GM19328 (cell line): Measurements from ENCODE around the gene ZIK1.
A peak's percentile ranks its signal among the peaks of the same experiment; 100 is the strongest.

ENCODE experiments used
- ATAC-seq: cut with Tn5 transposase; IDR thresholded peaks from one replicate; pipeline ENCODE4 v1.9.1; 2021; ENCODE audit warnings: mild to moderate bottlenecking, moderate library complexity; ENCODE audit not compliant: unreplicated experiment

Gene ZIK1

GRCh38 chr19:57583521-57584416 is at the start of gene ZIK1:
Gene ZIK1 (plus strand): TSS chr19:57584145. CDS start chr19:57584357, 212 bp downstream.
- peak; percentile 79 for ATAC-seq

DNA sequence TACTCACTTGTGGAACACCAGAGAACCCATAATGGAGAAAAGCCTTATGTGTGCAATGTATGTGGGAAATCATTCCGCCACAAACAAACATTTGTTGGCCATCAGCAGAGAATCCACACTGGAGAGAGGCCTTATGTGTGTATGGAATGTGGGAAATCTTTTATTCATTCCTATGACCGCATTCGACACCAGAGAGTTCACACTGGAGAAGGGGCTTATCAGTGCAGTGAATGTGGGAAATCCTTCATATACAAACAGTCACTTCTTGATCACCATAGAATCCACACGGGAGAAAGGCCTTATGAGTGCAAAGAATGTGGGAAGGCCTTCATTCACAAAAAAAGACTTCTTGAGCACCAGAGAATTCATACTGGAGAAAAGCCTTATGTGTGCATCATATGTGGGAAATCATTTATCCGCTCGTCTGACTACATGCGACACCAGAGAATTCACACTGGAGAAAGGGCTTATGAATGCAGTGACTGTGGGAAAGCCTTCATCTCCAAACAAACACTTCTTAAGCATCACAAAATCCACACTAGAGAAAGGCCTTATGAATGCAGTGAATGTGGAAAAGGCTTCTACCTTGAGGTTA is 45.9 kb upstream of the ZIK1 start:
- no peak for ATAC-seq

DNA sequence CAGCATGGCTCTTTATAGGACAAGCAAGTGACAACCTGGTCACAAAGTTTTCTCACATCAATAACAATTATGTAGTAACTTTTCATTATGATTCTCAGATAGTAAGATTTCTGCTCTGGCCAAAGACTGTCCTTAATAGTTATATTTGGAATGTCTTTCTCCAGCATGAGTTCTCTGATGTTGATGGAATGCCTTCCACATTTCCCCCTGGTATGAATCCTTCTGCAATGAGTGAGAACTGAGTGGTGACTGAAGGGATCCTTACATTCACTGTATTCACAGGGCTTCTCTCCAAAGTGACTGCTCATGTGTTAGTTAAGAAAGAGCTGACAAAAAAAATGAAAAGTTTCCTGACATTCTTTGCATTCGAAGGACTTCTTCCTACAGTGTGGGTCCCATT is 37.4 kb upstream of the ZIK1 start:
- no peak for ATAC-seq

DNA sequence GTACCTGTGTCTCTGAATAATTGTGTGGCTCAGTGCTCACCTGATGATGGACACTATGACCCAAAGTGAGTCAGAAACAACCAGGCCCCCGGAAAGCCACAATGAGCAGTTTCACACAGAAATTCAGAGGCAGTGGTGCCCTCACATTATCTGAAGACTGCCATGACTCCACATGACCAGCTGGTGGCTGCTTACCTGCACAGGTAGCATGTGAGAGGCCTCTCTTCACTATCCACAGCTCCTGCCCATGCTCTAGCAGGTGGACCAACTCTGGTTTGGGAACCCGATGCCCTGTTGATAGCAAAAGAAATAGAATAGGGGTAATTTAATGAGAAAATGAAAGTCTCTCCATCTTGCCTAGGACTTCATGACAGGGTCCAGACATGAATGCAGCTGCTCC is 31.5 kb upstream of the ZIK1 start:
- ATAC-seq, result no peak

- no peak for ATAC-seq
Measured at GRCh38 chr19:57557659-57558058, 26.3 kb upstream of the ZIK1 start.

DNA sequence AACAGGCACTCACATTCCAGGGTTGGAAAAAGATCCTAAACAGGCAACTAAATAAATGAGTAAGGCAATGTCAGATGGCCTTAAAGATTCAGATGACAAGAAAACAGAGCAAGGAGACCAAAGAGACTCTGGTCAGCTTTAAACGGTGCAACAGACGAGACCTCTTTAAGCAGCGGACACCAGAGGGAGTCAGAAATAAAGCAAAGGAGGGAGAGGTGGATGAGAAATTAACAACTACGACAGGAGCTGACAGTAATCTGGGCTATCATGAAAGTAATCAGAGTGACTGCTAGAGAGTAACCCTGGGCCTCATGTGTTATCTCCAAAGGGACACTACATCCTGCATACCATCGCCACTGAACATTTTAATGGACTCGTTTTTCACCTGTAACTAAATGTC is 25.4 kb upstream of the ZIK1 start:
- ATAC-seq, result no peak

GRCh38 chr19:57559008-57559403 is 24.9 kb upstream of the ZIK1 start:
- no peak for ATAC-seq

- peak; percentile 90 for ATAC-seq
Measured at GRCh38 chr19:57559404-57560025, 24.4 kb upstream of the ZIK1 start, which contains the start of gene ZNF550. Gene ZNF550 (minus strand): TSS chr19:57559863. CDS start chr19:57559682, 181 bp downstream.

DNA sequence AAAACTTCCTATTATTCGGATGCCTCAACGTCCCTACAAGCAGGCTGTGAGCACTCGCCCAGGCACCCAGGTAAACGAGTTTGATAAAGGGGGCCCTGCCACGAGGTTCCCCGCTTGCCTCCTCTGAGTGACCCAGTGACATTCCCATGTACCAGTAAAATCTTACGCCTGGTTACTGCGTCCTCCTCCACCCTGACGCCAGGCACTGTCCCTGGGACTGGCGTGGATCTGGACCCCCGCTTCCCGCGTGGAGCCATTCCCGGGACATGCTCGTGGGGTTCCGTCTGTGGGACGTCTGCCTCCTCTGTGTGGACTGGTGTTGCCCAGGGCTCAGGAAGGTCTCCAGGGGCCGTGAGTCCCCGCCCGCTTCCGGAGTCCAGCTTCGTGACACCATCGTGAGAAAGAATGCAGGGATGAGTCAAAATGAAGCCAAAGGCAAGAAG is 23.9 kb upstream of the ZIK1 start:
- ATAC-seq, result no peak

DNA sequence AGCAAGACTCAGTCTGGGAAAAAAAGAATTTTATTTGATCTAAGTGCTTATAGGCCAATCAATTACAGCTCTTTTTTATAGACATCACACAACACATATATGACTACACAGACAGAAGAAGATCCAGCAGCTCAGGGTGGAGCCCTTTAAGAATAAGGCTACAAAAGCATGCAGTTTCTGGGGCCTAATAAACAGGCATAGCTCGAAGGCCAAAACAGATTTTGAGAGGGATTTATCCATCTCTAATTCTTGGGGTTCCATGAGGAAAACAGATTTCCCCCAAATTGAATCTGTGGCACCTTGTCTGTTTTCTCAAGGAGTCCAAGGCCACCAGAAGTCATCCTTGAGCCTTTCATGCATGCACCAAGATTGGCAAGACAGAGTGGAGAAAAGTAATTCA is 20.4 kb upstream of the ZIK1 start:
- no peak for ATAC-seq

- no peak for ATAC-seq
Measured at GRCh38 chr19:57566396-57567265, 17.3 kb upstream of the ZIK1 start.

GRCh38 chr19:57570707-57571106 is 13.2 kb upstream of the ZIK1 start:
- ATAC-seq, result no peak

GRCh38 chr19:57572415-57572947 is 11.5 kb upstream of the ZIK1 start:
- ATAC-seq, result no peak

- ATAC-seq, result no peak
Measured at GRCh38 chr19:57576661-57577060, 7.3 kb upstream of the ZIK1 start.

GRCh38 chr19:57578487-57579205 is 5.3 kb upstream of the ZIK1 start, which contains the start of gene ZNF416:
Gene ZNF416 (minus strand): TSS chr19:57578911. CDS start chr19:57578704, 207 bp downstream.
- ATAC-seq, result peak; percentile 91

DNA sequence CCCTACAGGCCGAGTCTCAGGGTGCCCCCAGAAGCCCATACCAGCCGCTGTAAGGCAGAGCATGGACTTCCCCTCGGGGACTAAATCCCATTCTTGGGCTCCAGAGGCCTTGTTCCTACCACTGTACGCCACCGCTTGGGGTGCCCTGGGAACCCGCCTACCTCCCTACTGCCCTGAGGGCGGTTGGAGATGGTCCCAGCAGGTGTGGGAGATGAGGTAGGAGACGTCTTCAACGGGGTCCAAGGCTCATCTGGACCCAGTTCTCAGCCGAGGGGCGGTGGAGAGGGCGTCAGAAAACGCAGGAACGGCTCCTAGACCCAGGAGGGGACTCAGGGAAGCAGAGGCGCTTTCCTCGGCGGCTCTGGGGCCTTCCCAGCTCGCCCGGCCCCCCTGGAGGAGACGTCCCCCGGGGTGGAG is 833 bp upstream of the ZIK1 start:
- ATAC-seq, result no peak

DNA sequence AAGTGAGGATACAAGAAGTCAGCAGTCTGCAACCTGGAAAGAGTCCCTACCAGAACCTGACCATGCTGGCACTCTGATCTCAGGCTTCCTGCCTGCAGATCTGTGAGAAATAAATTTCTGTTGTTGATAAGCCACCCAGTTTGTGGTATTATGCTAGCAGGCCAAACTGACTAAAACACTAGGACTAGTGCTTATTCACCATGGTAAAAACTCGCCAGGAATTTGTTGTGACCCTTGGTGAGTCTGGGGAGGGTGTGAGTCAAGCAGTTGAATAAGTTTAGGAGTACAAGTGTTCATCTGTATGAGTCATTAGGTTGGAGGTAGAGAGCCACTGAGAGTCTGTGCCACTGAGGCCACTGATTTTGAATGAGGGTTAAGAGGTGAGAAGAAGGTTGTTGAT is 3.6 kb downstream of the ZIK1 start:
- no peak for ATAC-seq

DNA sequence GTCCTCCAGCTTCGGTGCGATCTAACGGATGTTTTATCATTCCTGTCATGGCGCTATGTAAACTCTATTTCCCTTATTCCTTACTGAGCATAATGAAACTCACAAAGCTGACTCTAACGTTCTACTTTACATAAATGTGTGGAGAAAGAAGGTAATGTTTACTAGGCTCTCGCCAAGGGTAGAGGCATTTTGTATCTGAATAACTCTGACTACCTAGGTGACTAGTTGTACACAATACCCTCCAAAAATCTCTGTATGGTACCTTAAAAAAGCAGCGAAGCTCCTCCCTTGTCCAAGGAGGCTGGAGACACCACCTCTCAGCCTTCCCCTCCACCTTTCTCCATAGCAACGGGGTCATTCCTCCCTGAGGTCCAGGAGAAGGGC is 15.4 kb downstream of the ZIK1 start:
- no peak for ATAC-seq

GRCh38 chr19:57599761-57600383 is 15.9 kb downstream of the ZIK1 start, which contains the start of gene ZNF530:
Gene ZNF530 (plus strand): TSS chr19:57599885. CDS start chr19:57604346, 4,461 bp downstream.
- ATAC-seq, result no peak
